ENCODE results near the gene PNRC2. TPM values are rescaled to one million over a fixed set of nuclear protein-coding genes. Genes with fewer than 3 reads are reported as not detected.

The PNRC2 gene
- total RNA-seq, 3 donors from 2014 or later (not counting 1 experiment from before 2014, with no cell fraction given), result 124 to 205 (median 180) TPM

- H3K36me3 ChIP-seq (ENCODE audit: control insufficient read depth, insufficient read depth, low read length), result no peaks in the 10 kb centered on the region
- no peak overlapping the region for H3K4me3 ChIP-seq (ENCODE audit: low read length)
- H3K27ac ChIP-seq (ENCODE audit: low read length), result no peak overlapping the region
- H3K27ac Mint-ChIP-seq, result no peak overlapping the region
- no peak overlapping the region for H3K4me3 Mint-ChIP-seq
- H3K4me1 Mint-ChIP-seq, result no peaks in the 10 kb centered on the region
- H3K36me3 Mint-ChIP-seq, result no peaks in the 10 kb centered on the region
- ATAC-seq (no peak), DNase-seq (no peak)
- TF ChIP-seq CTCF (IDR thresholded peaks at IDR 0.05), result no peak
- WGBS (ENCODE audit: insufficient coverage), result 76% methylated on average over 8 of the region's 8 CpGs
- H3K27me3 Mint-ChIP-seq (ENCODE audit: low read depth in 2 of 2), result peaks cover 0 to 3% of the 10 kb centered on the region in 2 donors
- H3K9me3 Mint-ChIP-seq, result no peaks in the 10 kb centered on the region
- H3K27me3 ChIP-seq (ENCODE audit: control insufficient read depth, insufficient read depth, low read length), result no peaks in the 10 kb centered on the region
- peaks cover 6% of the 10 kb centered on the region for H3K4me1 ChIP-seq (ENCODE audit: control insufficient read depth, insufficient read depth, low read length)
- no peaks in the 10 kb centered on the region for H3K9me3 ChIP-seq (ENCODE audit: control insufficient read depth, insufficient read depth, low read length)
- intact Hi-C loops (cut with micrococcal nuclease), result no loop called here
Measured at GRCh38 chr1:23923592-23924499, 35.8 kb upstream of the PNRC2 start.

GRCh38 chr1:23924601-23925000, 35.0 kb upstream of the PNRC2 start:
- WGBS (ENCODE audit: insufficient coverage), result 96% methylated on average over 11 of the region's 11 CpGs
- no peak for ATAC-seq

GRCh38 chr1:23925279-23925678, 34.3 kb upstream of the PNRC2 start:
- H3K4me3 Mint-ChIP-seq, result no peak overlapping the region
- H3K9me3 Mint-ChIP-seq, result no peaks in the 10 kb centered on the region
- DNase-seq, result no peak
- Histone ChIP-seq H3K36me3 (ENCODE audit: control insufficient read depth, insufficient read depth, low read length) (no peaks in the 10 kb centered on the region), H3K4me3 (ENCODE audit: low read length) (no peak overlapping the region), H3K27ac (ENCODE audit: low read length) (no peak overlapping the region), H3K27me3 (ENCODE audit: control insufficient read depth, insufficient read depth, low read length) (no peaks in the 10 kb centered on the region), H3K4me1 (ENCODE audit: control insufficient read depth, insufficient read depth, low read length) (peaks cover under 1% of the 10 kb centered on the region), H3K9me3 (ENCODE audit: control insufficient read depth, insufficient read depth, low read length) (no peaks in the 10 kb centered on the region)
- WGBS (ENCODE audit: insufficient coverage), result 89% methylated on average over 3 of the region's 3 CpGs
- no peak for ATAC-seq
- H3K4me1 Mint-ChIP-seq, result no peaks in the 10 kb centered on the region
- peaks cover 0 to 6% of the 10 kb centered on the region in 2 donors for H3K27me3 Mint-ChIP-seq (ENCODE audit: low read depth in 2 of 2)
- H3K36me3 Mint-ChIP-seq, result no peaks in the 10 kb centered on the region
- no peak overlapping the region for H3K27ac Mint-ChIP-seq
- intact Hi-C loops (cut with micrococcal nuclease), result no loop called here
- no peak for TF ChIP-seq CTCF (IDR thresholded peaks at IDR 0.05)

More at GRCh38 chr1:23924601-23925000, 35.0 kb upstream of the PNRC2 start:
- H3K9me3 Mint-ChIP-seq, result no peaks in the 10 kb centered on the region
- Histone ChIP-seq H3K4me1 (ENCODE audit: control insufficient read depth, insufficient read depth, low read length) (peaks cover 6% of the 10 kb centered on the region), H3K9me3 (ENCODE audit: control insufficient read depth, insufficient read depth, low read length) (no peaks in the 10 kb centered on the region), H3K27me3 (ENCODE audit: control insufficient read depth, insufficient read depth, low read length) (no peaks in the 10 kb centered on the region), H3K36me3 (ENCODE audit: control insufficient read depth, insufficient read depth, low read length) (no peaks in the 10 kb centered on the region), H3K27ac (ENCODE audit: low read length) (no peak overlapping the region), H3K4me3 (ENCODE audit: low read length) (no peak overlapping the region)
- no peaks in the 10 kb centered on the region for H3K4me1 Mint-ChIP-seq
- no peak overlapping the region for H3K27ac Mint-ChIP-seq
- no peaks in the 10 kb centered on the region for H3K36me3 Mint-ChIP-seq
- H3K4me3 Mint-ChIP-seq, result no peak overlapping the region
- intact Hi-C loops (cut with micrococcal nuclease), result no loop called here
- DNase-seq, result no peak
- H3K27me3 Mint-ChIP-seq (ENCODE audit: low read depth in 2 of 2), result peaks cover 0 to 6% of the 10 kb centered on the region in 2 donors
- TF ChIP-seq CTCF (IDR thresholded peaks at IDR 0.05), result no peak
